GM21528 (cell line): Measurements from ENCODE around the gene DDX24.

Experiments used
- ATAC-seq: cut with Tn5 transposase; IDR thresholded peaks from one replicate; pipeline ENCODE4 v1.9.1; 2021; ENCODE audit warnings: mild to moderate bottlenecking, moderate library complexity; ENCODE audit not compliant: unreplicated experiment, low FRiP score

Gene DDX24

DNA sequence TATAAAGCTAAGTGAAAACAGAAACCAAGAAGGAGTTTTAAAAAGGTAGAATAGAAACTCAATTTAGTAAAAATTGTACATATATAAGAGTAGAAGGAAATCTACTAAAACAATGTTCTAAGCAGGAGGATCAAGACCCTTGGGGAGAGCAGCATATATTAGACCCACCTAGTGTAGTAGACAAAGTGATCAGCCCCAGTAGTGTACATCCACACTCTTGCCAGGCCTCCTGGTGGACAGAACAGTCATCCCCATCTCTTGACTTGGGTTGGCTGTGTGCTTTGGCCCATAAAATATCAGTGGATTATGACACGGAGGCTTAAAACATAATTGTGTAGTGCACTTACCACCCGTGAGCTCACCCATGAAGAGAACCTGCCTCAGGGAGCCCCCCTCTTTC lies 65.8 kb downstream of the DDX24 start:
- ATAC-seq, result no peak

DNA sequence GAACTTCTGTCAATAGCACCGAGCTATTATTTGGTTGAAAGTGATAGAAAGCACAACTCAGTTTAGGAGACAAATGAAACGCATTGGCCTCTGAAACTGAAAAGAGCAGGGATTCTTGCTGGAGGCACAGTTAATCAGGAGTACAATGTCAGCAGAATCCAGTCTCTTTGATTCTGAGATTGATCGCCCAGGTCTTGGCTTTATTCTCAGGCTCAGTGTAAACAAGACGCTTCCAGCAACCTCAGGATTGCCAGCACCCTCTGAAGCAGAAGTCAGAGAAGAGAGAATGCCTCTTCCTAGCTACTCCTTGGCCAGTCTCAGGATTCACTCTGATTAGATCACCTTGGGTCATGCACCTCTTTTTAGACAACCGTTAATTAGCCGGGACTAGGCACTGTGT lies 66.6 kb downstream of the DDX24 start:
- no peak for ATAC-seq

DNA sequence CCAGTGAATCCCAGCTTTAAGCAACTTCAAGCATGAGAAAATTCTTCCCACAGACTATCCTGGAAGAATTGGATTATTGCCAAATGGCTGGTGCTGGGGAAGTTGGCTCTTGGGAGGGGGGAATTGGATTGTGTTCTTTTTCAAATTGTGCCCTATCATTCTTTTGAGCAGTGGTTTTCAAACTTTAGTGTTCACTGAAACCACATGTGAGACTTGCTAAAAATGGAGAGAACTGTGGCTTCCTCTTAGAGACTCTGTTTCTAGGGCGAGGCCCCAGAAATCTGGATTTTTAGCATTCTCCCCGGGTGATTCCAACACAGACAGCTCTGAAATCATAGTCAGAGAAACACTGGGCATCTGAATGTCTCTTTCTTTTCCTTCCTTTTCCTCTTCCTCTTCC lies 69.2 kb downstream of the DDX24 start:
- ATAC-seq, result no peak

DNA sequence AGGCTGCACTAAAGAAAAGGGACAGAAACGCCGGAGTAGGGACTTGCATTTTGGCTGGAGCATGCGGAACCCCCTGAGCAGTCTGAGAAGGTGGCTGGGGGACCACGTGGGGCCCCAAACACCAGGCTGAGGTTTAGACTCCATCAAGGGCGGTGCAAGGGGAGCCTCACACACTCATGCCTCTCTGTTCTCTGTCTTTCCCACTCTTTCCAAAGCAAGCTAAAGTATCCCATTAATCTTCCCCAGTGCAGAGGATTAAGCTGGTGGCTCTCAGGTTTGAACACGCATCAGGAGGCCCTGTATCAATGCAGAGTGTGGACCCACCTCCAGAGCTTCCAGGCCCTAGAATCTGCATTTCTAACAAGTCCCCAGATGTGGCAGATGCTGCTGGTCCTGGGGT lies 70.4 kb downstream of the DDX24 start:
- ATAC-seq, result no peak

DNA sequence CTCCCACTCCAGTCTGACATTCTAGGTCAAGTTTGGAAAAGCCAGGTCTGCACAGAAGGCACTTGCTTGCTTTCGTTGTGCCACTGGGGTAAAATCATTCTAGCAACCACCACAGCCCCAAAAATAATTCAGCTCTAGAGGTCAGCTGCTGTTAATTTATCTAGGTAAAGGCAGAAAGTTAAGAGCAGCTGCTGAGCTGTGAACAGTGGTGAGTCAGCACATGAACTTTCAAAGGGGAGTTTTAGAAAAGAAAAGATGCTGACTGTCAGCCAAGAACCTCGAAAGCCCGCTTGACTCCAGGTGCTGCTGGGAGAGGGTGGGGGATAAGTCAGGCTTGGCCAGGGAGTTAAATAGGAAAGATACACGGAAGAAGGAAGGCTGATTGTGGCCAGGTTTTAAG lies 71.2 kb downstream of the DDX24 start:
- no peak for ATAC-seq

DNA sequence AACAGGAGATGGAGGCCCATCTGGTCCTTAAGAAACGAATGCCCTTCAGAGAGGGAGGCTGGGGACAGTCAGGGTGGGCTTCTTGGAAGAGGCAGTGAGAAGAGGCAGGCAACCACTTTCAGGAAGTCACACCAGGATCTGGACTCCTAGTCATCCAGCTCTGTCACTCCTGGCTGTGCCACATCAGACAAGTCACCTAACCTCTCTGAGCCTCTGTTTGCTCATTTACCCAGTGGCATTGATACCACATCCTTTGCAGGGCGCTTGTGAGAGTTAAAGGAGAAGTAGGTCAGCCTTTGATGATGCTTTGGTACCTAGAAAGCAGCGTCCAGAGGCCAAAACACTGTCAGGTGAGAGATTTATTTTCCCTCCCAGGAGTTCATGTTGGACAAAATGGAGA lies 72.8 kb downstream of the DDX24 start:
- ATAC-seq, result no peak

DNA sequence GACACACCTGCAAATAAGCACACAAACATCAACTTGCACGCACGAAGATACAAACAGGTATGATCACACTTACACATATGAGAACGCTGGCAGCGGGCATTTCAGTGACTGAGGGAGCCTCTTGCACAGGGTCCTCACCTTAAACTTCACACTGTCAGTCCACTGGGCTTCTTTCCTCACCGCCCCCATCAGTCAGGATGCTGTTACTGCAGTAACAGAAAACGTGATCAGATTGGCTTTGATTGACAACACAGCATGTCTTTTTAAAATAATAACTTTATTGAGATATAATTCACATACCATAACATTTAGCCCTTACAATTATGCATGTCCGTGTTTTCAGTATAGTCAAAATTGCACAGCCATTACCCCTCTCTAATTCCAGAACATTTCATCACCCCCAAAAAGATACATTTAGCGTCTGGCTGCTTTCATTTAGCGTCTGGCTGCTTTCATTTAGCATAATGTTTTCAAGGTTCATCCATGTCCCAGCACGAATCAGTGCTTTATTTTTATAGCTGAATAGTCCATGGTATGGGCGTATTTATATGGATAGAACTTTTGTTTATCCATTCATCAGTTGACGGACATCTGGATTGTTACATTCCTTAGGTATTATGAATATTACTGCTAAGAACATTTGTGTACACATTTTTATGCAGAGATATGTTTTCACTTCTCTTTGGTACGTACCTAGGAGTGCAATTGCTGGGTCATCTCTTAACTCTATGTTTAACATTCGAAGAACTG lies 75.5 kb downstream of the DDX24 start:
- ATAC-seq, result no peak

DNA sequence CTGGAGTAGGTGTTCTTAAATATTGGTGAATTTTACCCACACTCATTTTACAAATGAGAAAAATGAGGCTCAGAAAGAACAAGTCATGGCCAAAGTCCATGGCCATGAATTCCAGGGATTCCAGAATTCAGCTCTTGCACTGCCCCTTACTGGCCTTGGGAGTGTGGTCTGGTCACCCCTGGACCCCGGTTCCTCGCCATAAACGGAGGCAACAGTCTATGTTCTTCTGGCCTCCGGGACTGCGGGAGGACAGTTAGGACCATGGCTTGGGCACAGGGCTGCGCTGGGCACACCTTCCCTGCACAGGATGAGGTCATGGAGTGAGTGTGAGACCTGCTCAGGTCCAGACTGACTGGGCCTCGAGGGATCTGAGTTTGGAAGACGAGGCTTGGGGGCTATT lies 77.0 kb downstream of the DDX24 start:
- no peak for ATAC-seq

DNA sequence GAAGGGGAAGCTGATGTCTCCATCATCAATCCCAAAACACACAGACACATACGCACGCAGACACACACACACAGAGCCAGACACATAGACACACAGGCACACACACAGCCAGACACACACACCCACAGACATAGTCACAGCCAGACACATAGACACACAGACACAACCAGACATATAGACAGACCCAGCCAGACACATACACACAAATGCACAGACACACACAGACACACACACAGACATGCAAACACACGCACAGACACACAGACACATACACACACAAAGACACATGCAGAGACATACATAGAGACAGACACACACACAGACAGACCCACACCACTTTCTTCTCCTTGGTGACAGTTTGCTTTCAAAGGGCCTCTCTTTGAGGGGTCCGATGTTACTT lies 77.6 kb downstream of the DDX24 start:
- ATAC-seq, result no peak

DNA sequence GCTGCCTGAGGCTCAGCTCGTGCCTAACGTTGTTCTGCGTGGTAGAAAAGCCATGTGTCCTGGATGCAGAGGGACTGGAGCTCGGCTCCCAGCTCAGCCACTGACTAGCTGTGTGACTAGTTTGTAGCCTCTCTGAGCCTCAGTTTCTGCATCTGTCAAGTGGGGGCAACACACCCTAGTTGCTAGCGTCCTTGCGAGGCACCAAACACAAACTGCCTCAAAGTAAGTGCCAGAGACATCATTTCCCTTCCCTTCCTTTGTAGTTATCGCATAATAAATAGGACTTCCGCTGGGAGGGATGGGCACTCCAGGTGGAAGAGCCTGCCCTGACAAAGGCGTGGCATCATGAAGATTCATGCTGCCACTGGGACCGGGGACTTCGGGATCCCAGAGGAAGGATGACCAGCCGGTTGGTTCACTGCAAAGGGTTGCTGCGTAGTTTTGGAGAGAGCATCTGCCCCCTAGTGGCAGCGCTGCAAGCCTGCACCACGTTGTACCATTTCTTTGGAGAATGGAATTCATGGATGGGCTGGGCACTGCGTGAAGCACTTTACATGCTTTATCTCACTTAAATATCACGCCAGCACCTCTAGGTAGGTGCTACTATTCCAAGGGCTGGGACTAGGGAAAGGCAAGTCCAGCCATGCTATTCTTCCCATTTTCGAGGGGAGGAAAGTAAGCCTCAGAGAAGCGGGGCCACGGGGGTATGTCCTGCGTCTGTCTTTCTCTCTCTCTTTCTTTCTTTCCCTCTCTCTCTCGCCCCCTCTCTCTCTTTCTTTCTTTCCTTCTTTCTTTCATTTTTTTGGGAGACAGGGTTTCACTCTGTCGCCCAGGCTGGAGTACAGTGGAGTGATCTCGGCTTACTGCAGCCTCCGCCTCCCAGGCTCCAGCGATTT lies 79.3 kb downstream of the DDX24 start:
- ATAC-seq, result no peak

DNA sequence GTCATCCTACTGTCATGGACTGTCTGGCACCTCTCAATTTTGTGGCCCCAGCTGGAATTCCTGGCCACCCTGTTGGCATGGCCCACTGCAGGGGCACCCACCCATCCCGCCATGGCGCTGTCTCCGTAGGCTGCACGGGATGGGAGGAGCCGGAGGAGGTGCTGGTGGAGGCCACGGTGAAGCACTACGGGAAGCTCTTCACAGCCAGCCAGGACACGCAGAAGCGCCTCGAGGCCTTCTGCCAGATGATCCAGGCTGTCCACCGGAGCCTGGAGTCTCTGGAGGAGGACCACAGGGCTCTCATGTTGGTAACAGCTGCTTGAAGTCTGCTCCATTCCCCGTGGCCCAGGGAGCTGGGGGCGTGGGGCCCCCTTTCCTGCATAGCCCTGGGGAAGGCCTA lies 80.0 kb downstream of the DDX24 start:
- no peak for ATAC-seq

DNA sequence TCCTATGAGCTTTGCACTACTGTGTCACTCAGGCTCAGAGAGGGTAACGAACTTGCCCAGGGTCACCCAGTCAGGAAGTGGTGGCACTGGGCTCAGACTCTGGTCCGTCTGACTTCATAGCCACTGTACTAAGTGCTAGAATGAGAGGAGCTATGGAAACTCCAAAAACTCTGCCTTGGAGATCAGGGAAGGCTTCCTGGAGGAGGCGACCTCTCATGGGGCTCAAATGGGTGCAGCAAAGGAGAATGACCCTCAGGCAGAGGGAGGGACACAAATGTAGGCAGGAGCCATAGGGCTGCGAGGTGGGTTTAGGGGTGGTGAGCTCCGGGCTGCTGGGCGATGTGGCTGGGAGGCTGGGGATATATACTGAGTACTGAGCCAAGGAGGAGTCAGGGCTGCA lies 80.7 kb downstream of the DDX24 start:
- no peak for ATAC-seq

DNA sequence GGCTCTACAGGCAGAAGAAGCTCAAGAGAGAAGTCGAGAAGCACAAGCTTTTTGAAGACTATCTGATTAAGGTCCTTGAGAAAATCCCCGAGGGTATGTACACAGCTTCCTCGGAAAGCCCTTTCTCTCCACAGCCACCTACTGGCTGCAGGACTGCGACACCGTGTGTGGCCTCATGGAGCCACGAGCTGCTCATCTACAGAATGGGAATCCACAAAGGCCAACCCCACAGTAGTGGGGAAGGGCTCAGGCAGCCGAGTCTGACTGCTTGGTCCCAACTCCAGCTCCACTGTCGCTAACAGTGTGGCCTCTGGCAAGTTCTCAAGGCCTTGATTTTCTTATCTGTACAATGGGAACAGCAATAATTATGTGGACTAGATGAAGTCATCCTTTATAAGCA lies 81.4 kb downstream of the DDX24 start:
- ATAC-seq, result no peak

DNA sequence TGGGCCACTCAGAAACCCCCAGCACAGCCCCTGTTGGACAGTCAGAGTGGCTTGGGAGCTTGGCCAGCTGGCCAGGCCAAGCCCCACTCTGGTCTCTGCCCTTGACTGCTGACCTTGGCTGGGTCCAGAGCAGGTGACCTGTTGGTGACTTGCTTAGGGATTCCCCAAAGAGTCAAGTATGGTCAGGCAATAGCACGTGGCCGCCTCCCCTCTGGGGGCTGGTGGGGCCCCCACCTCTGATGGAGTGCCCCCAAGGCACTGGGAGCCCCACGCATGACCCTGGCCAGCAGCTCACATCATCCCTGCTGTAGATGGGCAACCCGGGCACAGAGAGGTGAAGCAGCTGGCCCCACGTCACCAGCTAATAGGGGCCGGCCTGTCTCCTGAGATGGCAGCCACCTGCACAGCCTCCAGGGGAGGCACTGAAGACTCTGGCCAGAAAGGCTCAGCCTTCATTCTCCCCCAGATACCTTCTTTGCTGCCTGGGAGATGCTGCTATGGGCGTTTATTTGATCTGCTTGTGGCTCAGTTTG lies 82.1 kb downstream of the DDX24 start:
- no peak for ATAC-seq
